DND-41 (cell line): Measurements from ENCODE around the gene CNTFR.

Experiments used
- ATAC-seq: fragments of 200-7000 bp; cut with Tn5 transposase; 3 replicates; pipeline ENCODE4 v1.9.1; 2021; ENCODE audit warnings: low read depth; ENCODE audit not compliant: insufficient read depth
- DNase-seq: peaks from one replicate; pipeline ENCODE4 v3.0.0-alpha.2; 2020
- H2AFZ ChIP-seq: 2 replicates; pipeline ENCODE4 v1.6.0; 2012; ENCODE audit warnings: low read depth, low read length
- H3K27ac ChIP-seq: 2 replicates; pipeline ENCODE4 v1.5.1; 2012; ENCODE audit warnings: low read length, inconsistent platforms
- H3K27me3 ChIP-seq: fragments of 200-600 bp; sonication (generic); 2 replicates; pipeline ENCODE4 v1.6.0; 2012; ENCODE audit warnings: low read length, mild to moderate bottlenecking, inconsistent platforms; ENCODE audit not compliant: insufficient read depth, poor library complexity
- H3K36me3 ChIP-seq: 2 replicates; pipeline ENCODE4 v1.5.1; 2012; ENCODE audit warnings: low read length, inconsistent platforms; ENCODE audit not compliant: insufficient read depth
- H3K4me1 ChIP-seq: 2 replicates; pipeline ENCODE4 v1.5.1; 2012; ENCODE audit warnings: mild to moderate bottlenecking, low read length; ENCODE audit not compliant: insufficient read depth
- H3K4me2 ChIP-seq: 2 replicates; pipeline ENCODE4 v1.6.0; 2012; ENCODE audit warnings: mild to moderate bottlenecking, moderate library complexity, low read length, inconsistent platforms; ENCODE audit not compliant: insufficient read depth
- H3K4me3 ChIP-seq, 2 experiments: fragments of 200-600 bp in 1 of 2; shearing (Covaris generic) in 1 of 2; 2 replicates each; pipeline ENCODE4 v1.5.1; 2012 to 2016; ENCODE audit warnings: inconsistent platforms in 2 of 2, low read length in 2 of 2, mild to moderate bottlenecking in 2 of 2, low read depth in 1 of 2, moderate library complexity in 1 of 2
- H3K79me2 ChIP-seq: 2 replicates; pipeline ENCODE4 v1.6.0; 2012; ENCODE audit warnings: low read length, inconsistent platforms; ENCODE audit not compliant: insufficient read depth
- H3K9ac ChIP-seq: 2 replicates; pipeline ENCODE4 v1.6.0; 2012; ENCODE audit warnings: low read depth, mild to moderate bottlenecking, inconsistent platforms, low read length, moderate library complexity
- H3K9me3 ChIP-seq: 2 replicates; pipeline ENCODE4 v1.5.1; 2012; ENCODE audit warnings: low read length, moderate library complexity, mild to moderate bottlenecking, inconsistent platforms; ENCODE audit not compliant: insufficient read depth, severe bottlenecking
- H4K20me1 ChIP-seq: 2 replicates; pipeline ENCODE4 v1.6.0; 2012; ENCODE audit warnings: low read length; ENCODE audit not compliant: insufficient read depth
- CTCF ChIP-seq: IDR thresholded peaks from 2 replicates; pipeline ENCODE4 v1.5.1; 2012; ENCODE audit warnings: borderline replicate concordance, low read length, moderate library complexity, mild to moderate bottlenecking; ENCODE audit not compliant: poor library complexity, severe bottlenecking; ENCODE audit errors: extremely low read depth
- EZH2 ChIP-seq: IDR thresholded peaks from 3 replicates; pipeline ENCODE4 v1.6.1; 2012; ENCODE audit warnings: borderline replicate concordance, low read depth, mild to moderate bottlenecking, moderate library complexity, low read length, inconsistent platforms; ENCODE audit not compliant: severe bottlenecking

Gene CNTFR

GRCh38 chr9:34566322-34566721, 23.2 kb downstream of the CNTFR start:
- H3K36me3 ChIP-seq, result no peaks in the 10 kb centered on the region
- no peak for ATAC-seq
- DNase-seq, result no peak
- peaks cover 4% of the 10 kb centered on the region for H3K9me3 ChIP-seq
- H2AFZ ChIP-seq, result no peak overlapping the region
- no peak overlapping the region for H3K9ac ChIP-seq
- TF ChIP-seq EZH2 (no peak), CTCF (no peak)
- no peaks in the 10 kb centered on the region; the same call in 1 of the 2 replicates for H4K20me1 ChIP-seq
- H3K4me2 ChIP-seq, result no peak overlapping the region
- H3K27ac ChIP-seq, result no peak overlapping the region
- peaks cover 5% of the 10 kb centered on the region for H3K27me3 ChIP-seq
- no peaks in the 10 kb centered on the region for H3K4me1 ChIP-seq
- H3K4me3 ChIP-seq, result no peak overlapping the region
- no peaks in the 10 kb centered on the region for H3K79me2 ChIP-seq

- no peaks in the 10 kb centered on the region; the same call in 1 of the 2 replicates for H4K20me1 ChIP-seq
- no peaks in the 10 kb centered on the region for H3K79me2 ChIP-seq
- DNase-seq, result no peak
- H2AFZ ChIP-seq, result no peak overlapping the region
- no peak overlapping the region for H3K4me2 ChIP-seq
- no peak overlapping the region for H3K9ac ChIP-seq
- peaks cover 5% of the 10 kb centered on the region for H3K27me3 ChIP-seq
- ATAC-seq, result no peak
- no peaks in the 10 kb centered on the region for H3K4me1 ChIP-seq
- no peaks in the 10 kb centered on the region for H3K36me3 ChIP-seq
- H3K9me3 ChIP-seq, result peaks cover 4% of the 10 kb centered on the region
- no peak for TF ChIP-seq EZH2
- TF ChIP-seq CTCF, result no peak
- H3K27ac ChIP-seq, result no peak overlapping the region
- no peak overlapping the region for H3K4me3 ChIP-seq
Measured at GRCh38 chr9:34565856-34566255, 23.7 kb downstream of the CNTFR start.

GRCh38 chr9:34564617-34565016, 24.9 kb downstream of the CNTFR start:
- Histone ChIP-seq H3K79me2 (no peaks in the 10 kb centered on the region), H3K36me3 (no peaks in the 10 kb centered on the region), H2AFZ (no peak overlapping the region), H3K27me3 (peaks cover 5% of the 10 kb centered on the region), H3K9ac (no peak overlapping the region), H4K20me1 (no peaks in the 10 kb centered on the region; the same call in 1 of the 2 replicates), H3K27ac (no peak overlapping the region), H3K4me1 (no peaks in the 10 kb centered on the region), H3K4me2 (no peak overlapping the region), H3K9me3 (peaks cover 4% of the 10 kb centered on the region), H3K4me3 (no peak overlapping the region)
- TF ChIP-seq CTCF (no peak), EZH2 (no peak)
- no peak for DNase-seq
- ATAC-seq, result no peak

- H3K4me2 ChIP-seq, result no peak overlapping the region
- peaks cover 5% of the 10 kb centered on the region for H3K27me3 ChIP-seq
- peaks cover 4% of the 10 kb centered on the region for H3K9me3 ChIP-seq
- TF ChIP-seq CTCF, result no peak
- no peak for TF ChIP-seq EZH2
- H3K36me3 ChIP-seq, result no peaks in the 10 kb centered on the region
- H4K20me1 ChIP-seq, result no peaks in the 10 kb centered on the region; the same call in 1 of the 2 replicates
- H3K79me2 ChIP-seq, result no peaks in the 10 kb centered on the region
- H3K9ac ChIP-seq, result no peak overlapping the region
- no peak for ATAC-seq
- no peak overlapping the region for H3K27ac ChIP-seq
- H3K4me3 ChIP-seq, result no peak overlapping the region
- DNase-seq, result no peak
- H2AFZ ChIP-seq, result no peak overlapping the region
- H3K4me1 ChIP-seq, result no peaks in the 10 kb centered on the region
Measured at GRCh38 chr9:34563262-34563661, 26.3 kb downstream of the CNTFR start.
